K562 (cell line): ENCODE data around the gene BRMS1. TPM values are rescaled to one million over a fixed set of nuclear protein-coding genes. Genes with fewer than 3 reads are reported as not detected.
A peak's percentile ranks its signal among the peaks of the same experiment; 100 is the strongest.

Experiments used
- BRD9 ChIP-seq: fragments of 450-650 bp; IDR thresholded peaks from 2 replicates; pipeline ENCODE4 v1.6.1; 2018; ENCODE audit warnings: low read depth; ENCODE audit not compliant: partially characterized antibody
- EZH2 ChIP-seq: IDR thresholded peaks from 2 replicates; pipeline ENCODE4 v1.6.1; 2012; ENCODE audit warnings: low read depth, mild to moderate bottlenecking, inconsistent platforms, low read length, borderline replicate concordance
- FOXK1 ChIP-seq: sonication (generic); formaldehyde crosslinking; IDR thresholded peaks from 2 replicates; pipeline ENCODE4 v1.8.0; 2022; ENCODE audit warnings: missing genetic modification reagents, mild to moderate bottlenecking, borderline replicate concordance
- HOMEZ ChIP-seq: fragments of 250-450 bp; sonication (Bioruptor Pico); IDR thresholded peaks from 2 replicates; pipeline ENCODE4 v1.4.0; 2020; ENCODE audit warnings: mild to moderate bottlenecking, moderate library complexity
- SMARCE1 ChIP-seq: fragments of 450-650 bp; IDR thresholded peaks from 2 replicates; pipeline ENCODE4 v1.7.1; 2016; ENCODE audit warnings: mild to moderate bottlenecking
- STAT6 ChIP-seq: sonication (generic); formaldehyde crosslinking; IDR thresholded peaks from 2 replicates; pipeline ENCODE4 v1.8.1; 2023; ENCODE audit warnings: mild to moderate bottlenecking, missing genetic modification reagents
- TEAD4 ChIP-seq, 2 experiments: sonication (generic) in 1 of 2; formaldehyde crosslinking in 1 of 2; IDR thresholded peaks; 2 replicates each; pipeline versions ENCODE4 v1.6.1 to v1.8.0; 2012 to 2022; ENCODE audit warnings: borderline replicate concordance in 1 of 2, inconsistent platforms in 1 of 2, low read length in 1 of 2, mild to moderate bottlenecking in 1 of 2, missing genetic modification reagents in 1 of 2
- TFAM ChIP-seq: fragments of 250-450 bp; sonication (Bioruptor Pico); conservative IDR thresholded peaks from 2 replicates; pipeline ENCODE4 v1.5.0; 2021; ENCODE audit warnings: mild to moderate bottlenecking, moderate library complexity
- WHSC1 ChIP-seq: IDR thresholded peaks from one replicate; pipeline ENCODE4 v1.6.1; 2012; ENCODE audit warnings: low read length, control low read depth, inconsistent platforms
- ZBTB26 ChIP-seq: fragments of 450-650 bp; formaldehyde crosslinking; IDR thresholded peaks from 2 replicates; pipeline ENCODE4 v1.4.0; 2022; ENCODE audit warnings: missing genetic modification characterization
- ZNF146 ChIP-seq: IDR thresholded peaks from one replicate; pipeline ENCODE4 v1.6.1; 2018; ENCODE audit warnings: missing compliant biosample characterization; ENCODE audit not compliant: unreplicated experiment
- ZNF165 ChIP-seq: fragments of 250-450 bp; sonication (Bioruptor Pico); IDR thresholded peaks from 2 replicates; pipeline ENCODE4 v1.4.0; 2020; ENCODE audit warnings: borderline replicate concordance
- ZNF639 ChIP-seq, 2 experiments: fragments of 200-800 bp in 1 of 2; sonication (Bioruptor generic) in 1 of 2; sonication (generic) in 1 of 2; formaldehyde crosslinking in 1 of 2; IDR thresholded peaks in 1 of 2; conservative IDR thresholded peaks in 1 of 2; 2 replicates each; pipeline versions ENCODE4 v1.5.0 to v1.6.1; 2016 to 2020; ENCODE audit warnings: missing compliant biosample characterization in 1 of 2, missing genetic modification characterization in 1 of 2, missing genetic modification reagents in 1 of 2
- polyA plus RNA-seq, 8 experiments: library from polyadenylated mRNA; depleted of rRNA in 4 of 8; stranded (reverse) in 5 of 8; unstranded in 3 of 8; fragments of >200 nt; fragmentation: Nextera tagmentation in 2 of 8; fragmentation: Illumina TruSeq in 1 of 8; extraction: Ambion mirVana in 2 of 8; extraction: Trizol in 1 of 8; gene quantifications; 2 replicates each; pipeline versions ENCODE4 v1.2.1 to v1.2.3, GENCODE V29; 2011 to 2014; ENCODE audit warnings: inconsistent platforms in 1 of 8, missing spikeins in 1 of 8
- total RNA-seq, 7 experiments: library from RNA; depleted of rRNA in 6 of 7; stranded (reverse); fragments of >200 nt in 6 of 7; fragmentation: Illumina TruSeq in 2 of 7; extraction: Trizol in 2 of 7; gene quantifications; 2 replicates each; pipeline versions ENCODE4 v1.2.1 to v1.2.3, GENCODE V29; 2011 to 2021; ENCODE audit warnings: low replicate concordance in 1 of 7
- TF ChIP-seq, protein P1 (sequence below): fragments of 450-650 bp; IDR thresholded peaks from 2 replicates; pipeline ENCODE4 v1.7.1; 2018; ENCODE audit warnings: mild to moderate bottlenecking, low read depth; ENCODE audit not compliant: partially characterized antibody

BRMS1 gene
- total and polyA plus RNA-seq, 9 of the 15 experiments (the other 6 are each of a cell fraction or from before 2014, with no cell fraction given), result 2.2 to 78.8 (median 33.4) TPM

- TF ChIP-seq ZBTB26 (CRISPR knock-in tag) (no peak), TFAM (CRISPR knock-in tag) (no peak), ZNF165 (CRISPR knock-in tag) (no peak), STAT6 (CRISPR knock-in tag) (no peak; the same call in 1 of the 2 replicates), EZH2 (no peak), ZNF146 (CRISPR knock-in tag) (peak; percentile 62), WHSC1 (no peak), HOMEZ (CRISPR knock-in tag) (no peak), BRD9 (no peak), ZNF639 (CRISPR knock-in tag; conservative IDR thresholded peaks at IDR 0.05 in 1 of 2, IDR thresholded peaks at IDR 0.05 in 1 of 2) (no peak), FOXK1 (0 out of 2 replicates have a peak, but pooled peaks have one; percentile 47), TEAD4 (IDR thresholded peaks at IDR 0.05; ENCODE audit: low read length) (no peak), TEAD4 (CRISPR knock-in tag; IDR thresholded peaks at IDR 0.05; ENCODE audit: borderline replicate concordance) (peak; percentile 86; the same call in 1 of the 2 replicates), SMARCE1 (peak; percentile 76)
- TF ChIP-seq, protein P1, sequence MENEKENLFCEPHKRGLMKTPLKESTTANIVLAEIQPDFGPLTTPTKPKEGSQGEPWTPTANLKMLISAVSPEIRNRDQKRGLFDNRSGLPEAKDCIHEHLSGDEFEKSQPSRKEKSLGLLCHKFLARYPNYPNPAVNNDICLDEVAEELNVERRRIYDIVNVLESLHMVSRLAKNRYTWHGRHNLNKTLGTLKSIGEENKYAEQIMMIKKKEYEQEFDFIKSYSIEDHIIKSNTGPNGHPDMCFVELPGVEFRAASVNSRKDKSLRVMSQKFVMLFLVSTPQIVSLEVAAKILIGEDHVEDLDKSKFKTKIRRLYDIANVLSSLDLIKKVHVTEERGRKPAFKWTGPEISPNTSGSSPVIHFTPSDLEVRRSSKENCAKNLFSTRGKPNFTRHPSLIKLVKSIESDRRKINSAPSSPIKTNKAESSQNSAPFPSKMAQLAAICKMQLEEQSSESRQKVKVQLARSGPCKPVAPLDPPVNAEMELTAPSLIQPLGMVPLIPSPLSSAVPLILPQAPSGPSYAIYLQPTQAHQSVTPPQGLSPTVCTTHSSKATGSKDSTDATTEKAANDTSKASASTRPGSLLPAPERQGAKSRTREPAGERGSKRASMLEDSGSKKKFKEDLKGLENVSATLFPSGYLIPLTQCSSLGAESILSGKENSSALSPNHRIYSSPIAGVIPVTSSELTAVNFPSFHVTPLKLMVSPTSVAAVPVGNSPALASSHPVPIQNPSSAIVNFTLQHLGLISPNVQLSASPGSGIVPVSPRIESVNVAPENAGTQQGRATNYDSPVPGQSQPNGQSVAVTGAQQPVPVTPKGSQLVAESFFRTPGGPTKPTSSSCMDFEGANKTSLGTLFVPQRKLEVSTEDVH, result peak; percentile 51
These were observed 55.2 kb downstream of the BRMS1 start (continued) for GRCh38 chr11:66289548-66290329.
